GM12872 (cell line): Measurements from ENCODE around the gene LAMP5.

Source experiments
- CTCF ChIP-seq: IDR thresholded peaks from 3 replicates; pipeline ENCODE4 v1.5.1; 2011; ENCODE audit warnings: low read depth, mild to moderate bottlenecking, low read length, moderate library complexity; ENCODE audit not compliant: insufficient read depth

LAMP5 gene

DNA sequence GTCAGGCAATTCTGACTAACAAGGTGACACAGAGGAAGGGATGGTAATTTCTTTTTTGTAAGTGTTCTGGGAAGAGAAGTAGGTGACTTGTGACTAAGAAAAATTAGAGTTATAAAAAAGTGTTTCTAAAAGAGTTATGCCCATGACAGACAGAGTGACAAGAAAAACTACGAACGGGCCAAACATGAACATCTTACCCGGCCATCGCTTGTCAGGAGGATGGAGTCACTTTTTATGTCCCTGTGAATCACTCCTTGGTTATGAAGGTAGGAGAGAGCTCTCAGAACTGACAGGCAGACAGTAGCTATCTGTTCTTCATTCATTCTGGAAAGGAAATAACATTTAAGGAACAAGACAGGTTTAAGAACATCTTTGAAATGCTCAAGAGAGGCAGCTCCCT lies 43.0 kb downstream of the LAMP5 start:
- no peak for TF ChIP-seq CTCF

DNA sequence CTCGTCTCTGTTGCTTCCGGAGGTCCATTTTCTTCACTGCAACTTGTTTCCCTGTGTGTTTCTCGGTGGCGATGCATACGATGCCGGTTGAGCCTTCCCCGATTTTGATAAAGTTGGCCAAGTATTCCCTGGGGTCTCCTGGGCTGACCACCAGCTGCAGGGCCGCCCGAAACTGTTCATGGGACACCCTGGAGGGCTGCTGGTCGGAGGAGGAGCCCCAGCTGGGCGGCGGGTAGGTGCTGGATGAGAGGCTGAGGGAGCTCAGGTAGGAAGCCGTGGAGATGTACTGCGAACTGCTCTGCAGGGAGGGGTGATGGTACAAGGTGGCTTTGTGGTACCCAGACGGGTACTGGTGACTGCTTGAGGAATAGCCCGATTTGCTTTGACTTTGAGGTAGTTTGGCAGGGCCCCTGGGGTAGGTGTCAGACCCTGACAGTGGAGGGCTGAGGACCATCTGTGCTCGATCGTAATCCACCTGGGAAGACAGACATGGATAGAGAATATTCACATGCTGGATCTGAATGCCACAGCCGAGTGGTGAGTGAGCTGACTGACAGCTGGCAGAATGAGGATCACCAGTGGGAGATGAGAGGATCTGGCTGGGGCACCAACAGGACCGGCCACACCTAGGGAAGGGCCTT lies 51.6 kb downstream of the LAMP5 start:
- TF ChIP-seq CTCF: no peak

DNA sequence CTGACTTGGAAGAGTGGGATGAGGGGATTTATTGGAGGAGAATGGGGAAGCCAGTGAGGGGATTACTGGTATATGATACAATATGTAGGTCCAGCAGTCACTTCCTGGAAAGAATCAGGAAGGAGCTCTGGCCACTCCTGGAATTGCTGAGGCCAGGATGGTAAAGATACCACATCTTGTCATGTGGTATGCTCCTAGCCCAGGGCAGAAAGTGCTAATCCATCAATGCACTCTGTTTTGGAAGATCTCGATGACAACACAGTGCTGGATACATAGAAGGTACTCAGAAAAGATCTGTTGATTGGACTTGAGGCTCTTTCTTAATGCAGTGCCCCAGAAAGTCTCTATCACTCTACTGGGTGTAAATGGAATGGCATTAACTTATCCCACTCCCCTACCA lies 52.6 kb downstream of the LAMP5 start:
- TF ChIP-seq CTCF: no peak

DNA sequence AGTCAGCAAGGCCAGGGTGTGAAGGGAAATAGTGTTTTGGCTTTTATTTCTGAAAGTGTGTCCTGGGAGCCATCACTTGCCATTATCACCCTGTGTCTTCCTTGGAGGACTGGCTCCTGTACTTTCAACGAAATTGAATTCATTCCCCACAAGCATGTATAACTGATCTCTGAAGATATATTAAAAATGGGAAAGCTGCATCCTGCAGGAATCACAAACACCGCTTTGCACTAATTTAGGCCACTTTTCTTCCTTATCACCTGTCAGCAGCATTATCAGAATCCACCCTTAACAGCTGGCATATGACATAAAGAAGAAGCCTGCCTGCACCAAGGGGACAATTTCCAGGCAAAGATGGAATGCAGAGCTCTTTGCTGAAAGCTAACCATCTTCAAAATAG lies 56.2 kb downstream of the LAMP5 start:
- no peak for TF ChIP-seq CTCF

DNA sequence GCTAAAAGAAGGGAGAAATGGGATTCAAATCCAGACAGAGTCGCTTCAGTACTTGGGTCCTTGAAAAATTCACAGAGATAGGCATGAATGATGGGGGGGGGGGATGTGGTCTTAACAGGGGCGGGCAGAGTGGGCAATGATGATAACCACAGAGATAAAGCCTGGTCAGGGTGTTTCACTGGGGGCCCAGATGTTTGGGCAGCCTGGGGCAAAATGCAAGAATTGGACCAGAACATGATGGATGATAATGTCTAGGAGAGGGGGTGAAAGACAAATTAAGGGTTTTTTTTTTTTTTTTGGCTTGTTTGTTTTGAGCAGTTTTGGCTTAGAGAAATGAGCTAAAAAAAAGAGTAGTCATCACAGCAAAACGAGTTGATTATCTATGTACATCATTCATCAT lies 57.4 kb downstream of the LAMP5 start:
- TF ChIP-seq CTCF: no peak

GRCh38 chr20:9572670-9573069 lies 58.3 kb downstream of the LAMP5 start:
- TF ChIP-seq CTCF: no peak

DNA sequence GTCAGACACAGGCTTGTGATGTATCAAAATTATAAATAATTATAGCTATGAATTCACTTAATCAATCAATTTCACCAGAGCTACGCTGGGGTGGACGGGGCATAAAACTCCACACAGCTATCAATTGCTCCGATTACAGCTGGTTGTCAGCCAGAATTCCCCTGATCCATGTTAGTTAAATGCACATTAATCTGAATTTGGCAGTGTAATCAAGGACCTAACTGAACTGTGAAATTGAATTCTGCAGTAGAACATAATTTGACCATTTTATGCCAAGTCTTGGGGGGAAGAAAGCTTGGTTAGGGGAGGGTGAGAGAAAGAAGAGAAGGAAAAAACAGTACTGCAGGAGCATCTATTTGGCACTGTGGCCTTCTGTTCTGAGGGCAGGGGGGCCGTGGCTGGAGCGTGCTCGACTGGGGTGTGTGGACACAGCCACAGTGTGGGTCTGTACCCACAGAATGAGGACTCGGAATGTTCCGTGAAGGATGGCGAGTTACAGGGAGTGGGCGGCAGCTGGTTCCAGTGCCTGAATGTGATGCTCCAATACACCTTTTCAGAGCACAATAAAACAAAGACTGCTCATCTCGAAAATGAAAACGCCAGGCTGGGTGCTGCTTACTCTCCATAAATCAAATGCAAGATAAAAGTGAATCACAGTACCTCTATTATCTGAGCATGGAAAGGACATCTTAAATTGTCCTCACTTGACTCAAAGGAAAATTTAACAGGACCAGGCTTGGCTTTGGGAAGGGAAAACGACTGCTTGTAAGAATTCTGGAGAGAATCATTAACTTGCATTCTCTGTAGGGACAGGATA lies 59.2 kb downstream of the LAMP5 start:
- no peak for TF ChIP-seq CTCF
